ENCODE data around the gene NUDCD2. TPM values are rescaled to one million over a fixed set of nuclear protein-coding genes. Genes with fewer than 3 reads are reported as not detected.
A peak's percentile ranks its signal among the peaks of the same experiment; 100 is the strongest.

The NUDCD2 gene
- polyA plus RNA-seq, 1 of the 3 experiments (the other 2 are of a cell fraction), result 7.8 TPM

DNA sequence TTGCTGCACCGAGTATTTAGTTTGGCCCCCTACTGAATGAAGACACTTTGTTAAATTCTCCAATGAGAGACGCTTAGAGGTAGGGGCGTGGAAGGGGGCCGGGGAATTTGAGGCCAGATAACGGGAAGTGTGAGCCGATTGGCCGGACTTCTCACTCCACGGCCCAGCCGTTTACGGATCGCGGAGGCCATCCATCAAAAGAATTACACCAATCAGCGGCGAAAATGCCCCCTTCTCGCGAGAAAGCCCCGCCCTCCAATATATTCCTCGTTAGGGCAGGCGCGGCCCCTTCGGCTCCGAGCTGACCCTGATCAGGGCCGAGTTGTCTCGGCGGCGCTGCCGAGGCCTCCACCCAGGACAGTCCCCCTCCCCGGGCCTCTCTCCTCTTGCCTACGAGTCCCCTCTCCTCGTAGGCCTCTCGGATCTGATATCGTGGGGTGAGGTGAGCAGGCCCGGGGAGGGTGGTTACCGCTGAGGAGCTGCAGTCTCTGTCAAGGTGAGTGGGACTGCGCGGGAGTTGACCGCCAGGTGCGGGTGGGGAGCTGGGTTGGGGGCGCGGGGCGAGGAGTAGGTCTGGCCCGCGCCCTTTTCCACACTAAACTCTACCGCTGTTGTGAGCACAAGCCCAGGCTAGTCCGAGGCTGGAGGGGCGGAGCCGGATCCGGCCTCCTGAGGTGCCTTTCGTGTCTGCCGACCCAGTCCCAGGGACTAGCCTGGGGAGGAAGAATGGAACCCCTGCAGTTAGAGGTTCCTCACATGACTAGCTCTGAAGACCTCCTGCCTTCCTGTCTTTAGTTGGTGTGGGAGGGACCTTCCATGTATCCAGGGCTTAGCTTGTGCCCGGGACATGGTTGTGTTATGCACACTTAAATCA, 22.4 kb downstream of the NUDCD2 start, which contains the start of gene CCNG1 (continued):
- TF ChIP-seq, protein P1, sequence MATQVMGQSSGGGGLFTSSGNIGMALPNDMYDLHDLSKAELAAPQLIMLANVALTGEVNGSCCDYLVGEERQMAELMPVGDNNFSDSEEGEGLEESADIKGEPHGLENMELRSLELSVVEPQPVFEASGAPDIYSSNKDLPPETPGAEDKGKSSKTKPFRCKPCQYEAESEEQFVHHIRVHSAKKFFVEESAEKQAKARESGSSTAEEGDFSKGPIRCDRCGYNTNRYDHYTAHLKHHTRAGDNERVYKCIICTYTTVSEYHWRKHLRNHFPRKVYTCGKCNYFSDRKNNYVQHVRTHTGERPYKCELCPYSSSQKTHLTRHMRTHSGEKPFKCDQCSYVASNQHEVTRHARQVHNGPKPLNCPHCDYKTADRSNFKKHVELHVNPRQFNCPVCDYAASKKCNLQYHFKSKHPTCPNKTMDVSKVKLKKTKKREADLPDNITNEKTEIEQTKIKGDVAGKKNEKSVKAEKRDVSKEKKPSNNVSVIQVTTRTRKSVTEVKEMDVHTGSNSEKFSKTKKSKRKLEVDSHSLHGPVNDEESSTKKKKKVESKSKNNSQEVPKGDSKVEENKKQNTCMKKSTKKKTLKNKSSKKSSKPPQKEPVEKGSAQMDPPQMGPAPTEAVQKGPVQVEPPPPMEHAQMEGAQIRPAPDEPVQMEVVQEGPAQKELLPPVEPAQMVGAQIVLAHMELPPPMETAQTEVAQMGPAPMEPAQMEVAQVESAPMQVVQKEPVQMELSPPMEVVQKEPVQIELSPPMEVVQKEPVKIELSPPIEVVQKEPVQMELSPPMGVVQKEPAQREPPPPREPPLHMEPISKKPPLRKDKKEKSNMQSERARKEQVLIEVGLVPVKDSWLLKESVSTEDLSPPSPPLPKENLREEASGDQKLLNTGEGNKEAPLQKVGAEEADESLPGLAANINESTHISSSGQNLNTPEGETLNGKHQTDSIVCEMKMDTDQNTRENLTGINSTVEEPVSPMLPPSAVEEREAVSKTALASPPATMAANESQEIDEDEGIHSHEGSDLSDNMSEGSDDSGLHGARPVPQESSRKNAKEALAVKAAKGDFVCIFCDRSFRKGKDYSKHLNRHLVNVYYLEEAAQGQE (IDR thresholded peaks at IDR 0.05; ENCODE audit: low read depth, low read length), result 0 out of 2 replicates have a peak, but pooled peaks have one; percentile 20
- TF ChIP-seq MXI1 (IDR thresholded peaks at IDR 0.05; ENCODE audit: low read depth, low read length), result peak; percentile 51; the same call in 1 of the 2 replicates
- no peak for TF ChIP-seq RXRA (IDR thresholded peaks at IDR 0.05; ENCODE audit: borderline replicate concordance, low read depth)
- TF ChIP-seq, protein P2, sequence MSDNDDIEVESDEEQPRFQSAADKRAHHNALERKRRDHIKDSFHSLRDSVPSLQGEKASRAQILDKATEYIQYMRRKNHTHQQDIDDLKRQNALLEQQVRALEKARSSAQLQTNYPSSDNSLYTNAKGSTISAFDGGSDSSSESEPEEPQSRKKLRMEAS (IDR thresholded peaks at IDR 0.05; ENCODE audit: low read depth), result 0 out of 2 replicates have a peak, but pooled peaks have one; percentile 29
- TF ChIP-seq RAD21 (IDR thresholded peaks at IDR 0.05; ENCODE audit: low read length), result no peak
- no peak for TF ChIP-seq JUND (IDR thresholded peaks at IDR 0.05)
- no peak for TF ChIP-seq TEAD4 (IDR thresholded peaks at IDR 0.05; ENCODE audit: borderline replicate concordance, insufficient read depth)
- TF ChIP-seq SIN3A (IDR thresholded peaks at IDR 0.05; ENCODE audit: borderline replicate concordance, low read depth, low read length), result peak; percentile 42; the same call in 1 of the 2 replicates
- TF ChIP-seq FOXJ3 (CRISPR knock-in tag; IDR thresholded peaks at IDR 0.05), result no peak
- TF ChIP-seq NRF1 (IDR thresholded peaks at IDR 0.05; ENCODE audit: low read depth, low read length), result no peak
- TF ChIP-seq, protein P3, sequence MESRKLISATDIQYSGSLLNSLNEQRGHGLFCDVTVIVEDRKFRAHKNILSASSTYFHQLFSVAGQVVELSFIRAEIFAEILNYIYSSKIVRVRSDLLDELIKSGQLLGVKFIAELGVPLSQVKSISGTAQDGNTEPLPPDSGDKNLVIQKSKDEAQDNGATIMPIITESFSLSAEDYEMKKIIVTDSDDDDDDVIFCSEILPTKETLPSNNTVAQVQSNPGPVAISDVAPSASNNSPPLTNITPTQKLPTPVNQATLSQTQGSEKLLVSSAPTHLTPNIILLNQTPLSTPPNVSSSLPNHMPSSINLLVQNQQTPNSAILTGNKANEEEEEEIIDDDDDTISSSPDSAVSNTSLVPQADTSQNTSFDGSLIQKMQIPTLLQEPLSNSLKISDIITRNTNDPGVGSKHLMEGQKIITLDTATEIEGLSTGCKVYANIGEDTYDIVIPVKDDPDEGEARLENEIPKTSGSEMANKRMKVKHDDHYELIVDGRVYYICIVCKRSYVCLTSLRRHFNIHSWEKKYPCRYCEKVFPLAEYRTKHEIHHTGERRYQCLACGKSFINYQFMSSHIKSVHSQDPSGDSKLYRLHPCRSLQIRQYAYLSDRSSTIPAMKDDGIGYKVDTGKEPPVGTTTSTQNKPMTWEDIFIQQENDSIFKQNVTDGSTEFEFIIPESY (IDR thresholded peaks at IDR 0.05; ENCODE audit: borderline replicate concordance, low read depth), result peak; percentile 80; the same call in 1 of the 2 replicates
- TF ChIP-seq, protein P4, sequence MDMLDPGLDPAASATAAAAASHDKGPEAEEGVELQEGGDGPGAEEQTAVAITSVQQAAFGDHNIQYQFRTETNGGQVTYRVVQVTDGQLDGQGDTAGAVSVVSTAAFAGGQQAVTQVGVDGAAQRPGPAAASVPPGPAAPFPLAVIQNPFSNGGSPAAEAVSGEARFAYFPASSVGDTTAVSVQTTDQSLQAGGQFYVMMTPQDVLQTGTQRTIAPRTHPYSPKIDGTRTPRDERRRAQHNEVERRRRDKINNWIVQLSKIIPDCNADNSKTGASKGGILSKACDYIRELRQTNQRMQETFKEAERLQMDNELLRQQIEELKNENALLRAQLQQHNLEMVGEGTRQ (IDR thresholded peaks at IDR 0.05; ENCODE audit: borderline replicate concordance, low read depth, low read length), result no peak
- TF ChIP-seq TCF12 (IDR thresholded peaks at IDR 0.05), result no peak
- TF ChIP-seq FOXM1 (IDR thresholded peaks at IDR 0.05; ENCODE audit: low read depth), result no peak
- TF ChIP-seq GATA2 (CRISPR knock-in tag; IDR thresholded peaks at IDR 0.05), result no peak; the same call in 1 of the 2 replicates
- TF ChIP-seq, protein P5, sequence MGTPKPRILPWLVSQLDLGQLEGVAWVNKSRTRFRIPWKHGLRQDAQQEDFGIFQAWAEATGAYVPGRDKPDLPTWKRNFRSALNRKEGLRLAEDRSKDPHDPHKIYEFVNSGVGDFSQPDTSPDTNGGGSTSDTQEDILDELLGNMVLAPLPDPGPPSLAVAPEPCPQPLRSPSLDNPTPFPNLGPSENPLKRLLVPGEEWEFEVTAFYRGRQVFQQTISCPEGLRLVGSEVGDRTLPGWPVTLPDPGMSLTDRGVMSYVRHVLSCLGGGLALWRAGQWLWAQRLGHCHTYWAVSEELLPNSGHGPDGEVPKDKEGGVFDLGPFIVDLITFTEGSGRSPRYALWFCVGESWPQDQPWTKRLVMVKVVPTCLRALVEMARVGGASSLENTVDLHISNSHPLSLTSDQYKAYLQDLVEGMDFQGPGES (IDR thresholded peaks at IDR 0.05; ENCODE audit: low read depth, low read length), result peak; percentile 75
- TF ChIP-seq RCOR1 (IDR thresholded peaks at IDR 0.05; ENCODE audit: low read length), result 0 out of 2 replicates have a peak, but pooled peaks have one; percentile 8
- TF ChIP-seq, protein P6, sequence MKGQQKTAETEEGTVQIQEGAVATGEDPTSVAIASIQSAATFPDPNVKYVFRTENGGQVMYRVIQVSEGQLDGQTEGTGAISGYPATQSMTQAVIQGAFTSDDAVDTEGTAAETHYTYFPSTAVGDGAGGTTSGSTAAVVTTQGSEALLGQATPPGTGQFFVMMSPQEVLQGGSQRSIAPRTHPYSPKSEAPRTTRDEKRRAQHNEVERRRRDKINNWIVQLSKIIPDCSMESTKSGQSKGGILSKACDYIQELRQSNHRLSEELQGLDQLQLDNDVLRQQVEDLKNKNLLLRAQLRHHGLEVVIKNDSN (IDR thresholded peaks at IDR 0.05; ENCODE audit: borderline replicate concordance, low read depth), result no peak
